Stimulated activated CD4-positive, alpha-beta T cell treated with anti-CD3 and anti-CD28 coated beads, Interleukin-4, amount 100 ng/mL, for 4 hours (primary cell): ENCODE results near the gene AKAP13.

Experiments
- DNase-seq, 2 experiments: peaks; one replicate each; pipeline ENCODE4 v3.0.0-alpha.2; 2020

The AKAP13 gene

DNA sequence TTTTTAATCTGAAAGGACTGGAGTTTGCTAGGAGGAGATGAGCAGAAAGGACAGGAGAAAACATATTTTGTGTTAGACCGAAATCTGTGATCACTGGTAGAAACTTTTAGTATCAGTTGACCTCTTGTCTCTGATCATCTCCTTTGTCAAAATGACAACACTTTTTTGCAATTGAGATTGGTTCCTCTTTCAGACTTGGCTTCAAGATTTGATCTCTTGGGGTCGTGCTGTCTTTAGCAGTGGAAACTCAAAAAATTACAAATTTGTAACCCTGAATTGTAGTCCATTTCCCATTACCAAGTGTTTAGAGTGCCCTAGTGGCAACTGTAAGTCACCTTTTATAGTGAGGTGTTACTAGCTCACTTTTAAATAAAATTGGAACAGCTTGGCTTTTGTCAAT is 306.9 kb downstream of the AKAP13 start:
- no peak for DNase-seq

DNA sequence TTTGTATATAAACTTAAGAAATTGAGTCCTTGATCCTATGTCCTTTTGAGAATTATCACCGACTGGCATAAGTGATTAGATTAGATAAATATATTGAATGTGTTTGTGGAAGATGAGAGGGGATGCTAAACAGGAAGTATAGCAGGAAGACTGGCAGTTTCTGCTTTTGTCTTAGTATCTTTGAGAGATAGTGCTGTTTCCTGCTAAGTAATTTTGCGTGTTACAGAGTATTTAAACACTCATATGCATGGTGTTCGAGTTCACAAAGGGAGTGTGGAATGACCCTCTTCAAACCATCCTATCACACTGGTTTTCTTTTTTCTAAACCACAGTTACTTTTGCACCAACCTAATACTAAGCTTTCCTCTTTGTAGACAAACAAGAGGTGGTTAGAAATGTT is 308.3 kb downstream of the AKAP13 start:
- DNase-seq = no peak

DNA sequence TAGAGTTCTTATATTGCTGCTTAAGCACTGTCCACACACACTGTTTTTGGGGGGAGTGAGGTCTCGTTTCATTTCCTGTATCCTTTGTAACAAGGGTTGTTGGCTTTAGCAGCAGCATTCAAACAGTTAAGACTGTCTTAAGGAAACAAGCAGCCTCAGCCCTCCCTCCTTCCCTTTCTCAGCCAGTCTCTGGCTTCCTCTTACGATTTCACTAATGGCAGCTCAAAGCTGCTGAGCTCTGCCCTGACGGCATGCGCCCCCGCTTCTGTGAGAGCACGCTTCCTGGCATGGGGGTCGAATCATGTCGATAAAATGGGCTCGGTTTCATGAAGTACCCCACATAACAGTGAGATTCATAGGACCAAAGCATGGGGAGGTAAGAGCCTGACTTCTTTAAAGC is 309.3 kb downstream of the AKAP13 start:
- peak; percentile 40 to 65 for DNase-seq

DNA sequence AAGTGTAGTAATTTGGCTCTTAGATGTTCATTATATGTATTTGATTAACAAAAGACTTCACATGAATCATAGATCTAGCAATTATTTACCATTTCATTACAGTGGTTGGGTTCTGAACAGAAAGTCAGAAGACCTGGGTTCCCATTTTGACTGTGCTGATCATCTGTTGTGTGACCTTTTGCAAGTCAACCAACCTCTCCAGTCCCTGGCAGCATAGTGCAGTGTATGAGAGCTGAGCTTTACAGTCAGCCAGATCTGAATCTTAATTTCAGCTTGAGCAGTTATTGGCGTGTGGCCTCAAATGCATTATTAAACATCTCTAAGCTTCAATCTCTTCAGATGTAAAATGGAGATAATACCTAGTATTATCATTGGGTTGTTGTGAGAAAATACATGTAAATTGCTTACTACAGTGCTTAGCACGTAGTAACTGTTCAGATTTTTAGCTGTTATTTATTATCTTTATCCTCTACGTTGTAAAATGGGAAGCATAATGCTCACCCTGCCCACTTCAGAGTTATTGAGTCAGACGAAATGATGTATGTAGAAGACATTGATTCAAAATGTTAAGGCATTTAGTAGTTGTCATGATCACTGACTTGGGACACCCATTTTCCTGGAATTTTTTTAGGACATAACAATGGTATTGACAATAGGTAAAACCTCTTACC is 310.3 kb downstream of the AKAP13 start:
- peak in 1 of 2 experiments; percentile 27 for DNase-seq

GRCh38 chr15:85691350-85692240 is 311.2 kb downstream of the AKAP13 start:
- no peak for DNase-seq

- no peak for DNase-seq
These were observed 311.9 kb downstream of the AKAP13 start for GRCh38 chr15:85692321-85692720.

DNA sequence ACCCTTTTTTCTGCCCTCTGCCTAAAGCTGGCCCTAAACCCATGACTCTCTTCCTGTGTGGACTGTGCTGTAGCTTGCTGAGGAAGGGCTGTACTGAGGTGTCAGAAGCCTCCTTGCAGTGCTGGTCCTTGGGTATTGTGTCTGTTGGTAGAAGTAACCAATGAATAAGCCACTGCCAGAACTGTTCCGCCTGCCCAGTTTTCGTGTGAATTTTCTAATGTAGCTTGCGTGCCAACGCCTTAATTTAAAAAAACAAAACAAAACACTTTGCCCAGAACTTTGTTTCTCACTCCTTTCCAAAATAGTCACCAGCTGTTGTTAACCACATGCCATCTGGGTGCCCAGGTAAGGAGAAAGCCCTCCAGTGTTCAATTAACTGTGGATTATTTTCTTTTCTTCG is 312.5 kb downstream of the AKAP13 start:
- DNase-seq = peak in 1 of 2 experiments; percentile 23

GRCh38 chr15:85693277-85693676 is 312.9 kb downstream of the AKAP13 start:
- DNase-seq = no peak

- DNase-seq = no peak
These were observed 313.7 kb downstream of the AKAP13 start for GRCh38 chr15:85694091-85694490.

- no peak for DNase-seq
These were observed 320.4 kb downstream of the AKAP13 start for GRCh38 chr15:85700767-85701166.

DNA sequence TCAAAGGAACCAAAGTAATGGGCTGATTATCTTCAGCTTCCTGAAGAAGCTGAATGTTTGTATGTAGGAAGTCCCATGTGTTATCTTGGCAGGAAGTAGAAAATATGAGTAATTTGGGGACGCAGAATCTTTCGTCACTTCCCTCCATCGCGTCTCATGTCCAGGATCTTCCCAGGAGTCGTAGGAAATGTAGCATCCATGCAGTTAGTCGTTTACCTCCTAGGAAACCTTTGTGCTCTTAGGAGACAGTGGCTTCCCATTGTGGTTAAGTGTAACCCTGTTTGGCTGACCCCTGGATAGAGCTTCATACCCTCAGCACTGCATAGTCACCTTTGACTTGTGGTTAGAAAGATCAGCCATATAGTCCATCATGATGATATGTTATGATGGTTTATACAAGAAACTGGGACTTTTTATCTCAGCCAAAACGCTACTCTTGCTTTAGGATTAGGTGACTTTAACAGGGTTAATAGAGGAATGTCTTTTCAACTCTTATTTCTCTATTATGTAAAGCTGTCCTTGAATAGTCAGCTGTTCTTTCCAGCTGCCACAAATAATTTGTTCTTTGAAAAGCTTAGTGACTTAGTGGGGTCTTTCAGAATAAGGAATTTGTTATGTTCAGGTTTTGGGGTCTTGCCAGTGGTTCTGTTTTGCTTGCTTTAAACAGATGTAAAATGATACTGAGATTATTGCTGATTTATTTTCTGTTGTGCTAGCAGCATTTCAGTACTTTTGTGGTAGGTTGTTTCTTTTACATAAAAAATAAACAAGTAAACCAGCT is 322.1 kb downstream of the AKAP13 start:
- peak in 1 of 2 experiments; percentile 24 for DNase-seq

DNA sequence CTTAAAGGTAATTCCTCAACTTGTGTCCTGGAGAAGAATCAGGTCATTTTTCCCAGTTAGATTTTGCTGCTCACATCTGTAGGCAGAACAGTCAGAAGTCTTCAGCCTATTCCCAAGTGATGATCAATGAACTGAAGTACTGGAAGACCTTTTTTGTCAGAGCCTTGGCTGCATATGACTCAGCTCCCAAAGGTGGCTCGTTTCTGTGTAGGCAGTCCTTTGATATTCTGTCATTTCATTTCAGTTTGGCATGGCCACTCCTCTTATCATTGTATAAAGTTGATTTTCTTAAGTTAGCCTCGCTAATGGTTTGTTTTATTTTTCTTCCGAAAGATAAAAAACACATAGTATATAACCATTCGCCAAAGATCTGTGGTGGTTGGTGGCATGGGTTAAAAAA is 323.7 kb downstream of the AKAP13 start:
- DNase-seq = peak in 1 of 2 experiments; percentile 59

DNA sequence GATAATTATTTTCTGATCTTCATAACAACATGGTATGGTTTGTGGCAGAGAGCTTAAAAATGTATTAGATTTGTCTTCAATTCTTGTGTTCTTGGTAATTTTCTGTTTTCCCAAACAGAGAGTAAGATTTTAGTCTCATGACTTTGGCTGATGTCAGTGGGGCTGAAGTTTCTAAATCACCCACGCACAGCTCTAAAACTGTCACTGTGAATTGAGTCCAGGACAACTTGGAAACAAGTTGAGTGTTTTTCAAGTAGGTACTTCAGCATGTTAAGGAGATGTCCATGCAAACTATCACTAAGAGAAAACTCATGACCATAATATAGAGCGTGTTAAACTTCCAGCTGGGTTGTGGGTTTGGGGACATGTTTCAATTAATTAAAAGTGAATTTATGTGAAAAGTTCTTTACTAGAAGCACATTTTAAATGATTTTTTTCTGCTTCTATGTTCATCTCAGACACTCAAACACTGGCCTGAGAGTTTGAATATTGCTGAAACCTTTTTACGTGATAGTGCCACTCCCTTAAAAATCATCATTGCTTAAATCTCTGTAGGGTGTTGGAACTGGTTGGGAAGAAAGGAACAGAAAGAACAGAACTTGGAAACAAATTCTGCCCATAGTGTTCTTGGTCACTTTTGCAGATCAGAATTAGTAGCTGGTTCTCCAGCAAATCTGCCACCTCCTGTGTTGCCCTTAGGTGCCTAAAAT is 324.5 kb downstream of the AKAP13 start:
- DNase-seq = no peak

DNA sequence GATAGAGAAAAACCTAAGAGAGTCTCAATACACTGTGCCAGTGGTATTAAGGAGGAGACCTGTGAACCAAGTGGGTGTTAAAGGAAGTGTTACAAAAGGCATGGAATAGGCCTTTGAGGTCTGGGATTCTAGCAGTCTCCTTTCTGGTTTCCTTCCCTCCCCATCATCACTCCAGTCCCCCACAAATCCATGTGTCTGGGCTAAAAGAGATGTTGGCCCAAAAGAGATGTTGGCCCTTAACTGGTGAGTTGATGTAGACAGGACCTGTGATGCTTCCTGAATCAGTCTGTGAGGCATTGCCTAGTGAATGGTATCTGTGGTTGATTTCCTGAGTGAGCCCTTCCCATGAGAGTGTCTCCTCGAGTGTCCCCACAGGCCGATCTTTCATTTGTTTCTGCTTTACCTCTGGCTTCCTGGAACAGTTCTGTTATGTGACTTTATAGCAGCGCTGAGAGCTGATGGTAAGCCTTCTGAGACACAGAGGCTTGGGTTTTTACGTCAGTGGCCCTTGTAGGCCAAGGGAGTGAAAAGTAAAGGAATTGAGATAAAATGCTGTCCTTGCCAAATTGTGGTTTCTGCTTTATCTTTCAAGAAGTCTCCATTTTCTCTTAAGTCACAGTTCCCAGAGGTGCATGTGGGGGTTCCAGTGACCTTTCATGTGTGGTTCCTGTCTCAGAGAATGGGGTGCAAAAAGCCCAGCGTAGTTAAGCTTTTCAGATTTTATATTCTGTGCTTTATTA is 326.5 kb downstream of the AKAP13 start:
- peak in 1 of 2 experiments; percentile 40 for DNase-seq

DNA sequence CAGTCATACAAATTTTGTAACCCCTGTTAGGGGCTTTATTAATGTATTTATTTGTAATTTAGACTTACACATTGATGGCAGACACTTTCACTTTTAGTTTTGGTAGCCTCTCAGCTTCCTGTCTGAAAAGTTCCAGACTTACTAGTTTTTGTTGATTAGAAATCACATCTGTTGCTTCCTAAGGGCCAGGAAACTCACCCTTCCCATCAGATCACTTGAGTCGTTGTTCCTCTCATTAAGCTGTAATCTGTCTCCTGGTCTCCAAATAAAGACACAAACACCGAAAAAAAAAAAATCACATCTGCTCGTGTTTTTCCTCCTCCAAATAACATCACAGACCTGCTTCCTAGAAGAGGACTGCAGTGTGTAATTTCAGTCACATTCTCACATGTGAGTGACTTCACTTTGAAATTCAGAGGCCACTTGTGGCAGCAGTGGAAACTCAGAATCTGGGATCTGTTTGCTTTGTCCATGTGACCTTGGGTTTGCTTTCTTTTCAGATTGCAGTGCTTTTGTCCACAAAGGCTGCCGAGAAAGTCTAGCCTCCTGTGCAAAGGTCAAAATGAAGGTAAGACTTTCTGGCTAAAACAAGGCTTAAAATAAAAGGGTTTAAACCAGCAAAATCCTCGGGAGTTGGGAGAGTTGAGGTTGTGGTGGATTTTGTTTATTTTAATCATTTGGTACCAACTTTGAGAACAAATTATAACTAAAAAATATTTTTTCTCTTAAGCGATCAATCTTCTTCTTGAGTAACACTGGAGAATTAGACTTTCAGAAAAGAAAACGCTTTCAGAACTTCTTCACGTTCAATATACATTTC is 327.3 kb downstream of the AKAP13 start:
- DNase-seq = no peak

GRCh38 chr15:85708402-85708941 is 328.1 kb downstream of the AKAP13 start:
- DNase-seq = no peak

DNA sequence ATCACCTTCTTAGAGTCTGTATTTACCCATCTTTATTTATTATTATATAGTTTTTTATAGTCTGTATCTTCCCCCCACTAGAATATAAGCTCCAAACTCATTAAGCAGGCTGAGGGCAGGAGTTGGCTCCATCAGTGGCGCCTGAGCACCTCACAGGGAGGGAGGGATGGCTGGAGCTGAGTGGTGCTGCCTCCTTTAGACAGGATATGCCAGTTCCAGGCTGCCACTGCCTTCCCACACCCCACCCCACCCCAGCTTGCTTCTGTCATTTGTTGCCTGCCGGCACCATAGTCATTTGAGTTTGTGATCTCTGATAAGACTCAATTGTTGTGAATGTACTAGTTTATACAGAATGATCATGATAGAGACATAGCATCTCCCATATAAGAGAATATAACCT is 328.8 kb downstream of the AKAP13 start:
- no peak for DNase-seq

DNA sequence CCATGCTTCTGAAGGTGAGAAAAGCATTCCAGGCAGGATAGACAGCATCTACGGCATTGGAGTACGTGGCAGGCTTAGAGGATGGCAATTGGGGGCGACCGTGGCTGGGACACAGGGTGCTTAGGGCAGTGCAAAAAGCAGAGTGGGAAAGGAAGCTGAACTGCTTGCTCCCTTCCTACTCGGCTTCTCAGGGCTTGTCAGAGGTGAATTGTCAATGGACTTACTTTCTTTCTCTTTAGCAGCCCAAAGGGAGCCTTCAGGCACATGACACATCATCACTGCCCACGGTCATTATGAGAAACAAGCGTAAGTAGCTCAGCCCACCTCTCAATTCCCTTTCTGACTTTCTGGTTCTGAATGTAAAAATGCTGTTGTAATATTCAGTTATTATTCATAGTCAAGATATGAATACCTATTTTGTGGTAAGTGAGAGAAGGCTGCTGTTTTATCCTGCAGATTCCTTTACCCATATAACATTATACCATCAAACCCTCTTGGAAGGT is 330.0 kb downstream of the AKAP13 start:
- no peak for DNase-seq

DNA sequence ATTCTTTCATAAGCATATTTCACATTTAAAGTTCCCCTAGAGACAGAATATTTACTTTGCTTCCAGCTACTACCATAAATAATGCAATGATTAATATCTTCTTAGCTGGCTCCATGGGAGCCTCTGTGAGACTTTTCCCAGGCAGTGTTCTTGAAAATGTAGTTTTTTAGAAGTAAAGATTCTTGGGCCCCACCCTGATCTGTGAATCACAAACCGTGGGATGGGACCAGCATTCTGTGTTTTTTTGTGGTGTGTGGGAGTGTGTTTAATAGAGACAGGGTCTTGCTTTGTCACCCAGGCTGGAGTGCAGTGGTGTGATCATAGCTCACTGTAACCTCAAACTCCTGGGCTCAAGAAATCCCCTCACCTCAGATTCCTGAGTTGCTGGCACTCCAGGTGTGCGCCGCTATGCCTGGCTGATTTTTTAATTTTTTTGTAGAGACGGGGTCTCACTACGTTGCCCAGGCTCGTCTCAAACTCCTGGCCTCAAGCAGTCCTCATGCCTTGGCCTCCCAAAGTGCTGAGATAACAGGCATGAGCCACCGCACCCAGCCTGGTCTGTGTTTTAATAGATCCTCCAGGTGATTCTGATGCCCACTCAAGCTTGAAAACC is 331.3 kb downstream of the AKAP13 start:
- DNase-seq = peak in 1 of 2 experiments; percentile 64

DNA sequence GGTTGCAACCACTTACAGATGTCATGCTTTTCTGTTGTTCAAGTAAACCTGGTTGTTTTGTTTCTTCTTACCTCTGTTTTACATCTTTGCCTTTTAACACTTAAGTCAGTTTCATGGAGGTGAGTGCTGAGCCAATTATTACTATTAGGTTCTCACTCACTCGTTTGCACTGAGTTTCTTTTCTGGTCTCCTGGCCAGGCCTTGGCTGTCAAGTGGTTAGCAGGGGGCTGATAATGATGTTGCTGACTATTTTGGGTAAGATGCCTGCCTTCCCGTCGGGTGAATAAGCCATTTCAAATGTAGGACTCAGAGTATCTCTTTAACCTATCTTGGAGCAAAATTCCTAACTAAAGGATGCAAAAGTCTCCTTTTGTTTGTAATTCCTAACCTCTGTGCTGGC is 335.9 kb downstream of the AKAP13 start:
- no peak for DNase-seq
